HL-60/S4 treated with retinoic acid at 250 ng/mL for 4 days and 3 days (cell line): Measurements from ENCODE around the gene FAM181A.

Source experiments
- in situ Hi-C: fragments of 300-500 bp; cut with MboI; formaldehyde crosslinking; loops from 2 replicates; pipeline ENCODE4 v1.7.0; 2022; ENCODE audit warnings: low sequenced_read_pairs

Gene FAM181A

DNA sequence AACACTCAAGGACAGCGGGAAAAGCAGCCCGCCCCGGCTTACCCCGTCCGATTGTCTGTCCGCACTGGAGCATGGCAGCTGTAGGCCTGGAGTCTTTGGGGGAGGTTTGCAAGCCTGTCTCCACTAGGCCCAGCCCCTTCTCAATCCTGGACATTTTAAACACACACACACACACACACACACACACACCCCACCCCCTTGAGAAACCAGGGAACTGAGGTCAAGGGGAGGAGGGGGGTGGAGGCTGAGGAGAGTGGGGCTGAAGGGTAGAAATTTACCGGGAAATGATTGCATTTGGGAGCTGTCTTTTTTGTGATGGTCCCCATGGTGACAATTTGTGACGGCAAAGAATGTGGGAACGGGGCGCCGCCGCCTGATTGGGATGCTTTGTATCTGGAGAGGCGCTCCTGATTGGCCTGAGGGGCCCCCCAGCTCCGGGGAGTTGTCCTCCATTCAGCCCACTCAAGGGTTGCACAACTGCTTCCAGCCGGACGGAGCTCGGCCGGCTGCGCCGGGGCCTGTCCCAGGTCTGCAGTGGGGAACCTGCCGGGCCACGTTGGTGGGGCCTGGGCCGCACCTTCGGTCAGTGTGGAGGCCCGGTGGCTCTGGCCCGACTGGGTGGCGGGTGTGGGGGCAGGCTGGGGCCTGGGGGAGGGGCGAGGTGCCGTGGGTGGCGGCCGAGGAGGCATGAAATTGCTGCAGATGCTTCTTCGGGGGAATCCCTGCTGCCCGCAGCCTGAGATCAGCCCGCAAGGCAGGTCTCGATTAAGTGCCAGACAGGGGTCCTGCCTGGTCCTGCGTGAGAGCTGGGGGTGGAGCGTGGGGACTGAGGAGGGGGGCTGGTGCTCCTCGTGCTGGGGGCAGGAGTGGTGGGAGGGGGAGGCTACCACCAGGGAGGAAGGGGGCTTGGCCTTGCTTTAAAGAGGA is at the start of gene FAM181A:
FAM181A (plus strand) TSS at position 472 of the 927 bp plus-strand sequence. CDS start 942 bp downstream, outside the sequence.
- in situ Hi-C loops, result no loop called here

DNA sequence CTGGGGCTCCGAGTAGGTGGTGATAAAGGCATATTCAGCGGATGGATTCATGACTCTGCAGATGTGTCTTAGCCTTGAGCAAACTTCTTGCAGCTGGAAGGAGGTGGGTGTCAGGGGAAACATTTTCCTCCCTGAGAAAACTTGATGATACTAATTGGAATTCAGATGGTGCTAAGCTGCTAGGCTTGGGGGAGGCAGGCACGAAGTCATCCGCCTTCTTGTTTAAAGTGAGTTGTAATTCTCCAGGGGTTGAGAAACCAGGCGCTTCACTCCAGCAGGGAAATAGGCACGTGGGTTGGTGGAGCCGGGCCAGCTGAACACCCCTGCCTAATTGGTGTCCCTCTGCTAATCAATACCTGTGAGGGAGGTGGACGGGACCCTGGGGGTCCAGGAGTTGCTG is 48.9 kb upstream of the FAM181A start:
- in situ Hi-C loops, result no loop called here

DNA sequence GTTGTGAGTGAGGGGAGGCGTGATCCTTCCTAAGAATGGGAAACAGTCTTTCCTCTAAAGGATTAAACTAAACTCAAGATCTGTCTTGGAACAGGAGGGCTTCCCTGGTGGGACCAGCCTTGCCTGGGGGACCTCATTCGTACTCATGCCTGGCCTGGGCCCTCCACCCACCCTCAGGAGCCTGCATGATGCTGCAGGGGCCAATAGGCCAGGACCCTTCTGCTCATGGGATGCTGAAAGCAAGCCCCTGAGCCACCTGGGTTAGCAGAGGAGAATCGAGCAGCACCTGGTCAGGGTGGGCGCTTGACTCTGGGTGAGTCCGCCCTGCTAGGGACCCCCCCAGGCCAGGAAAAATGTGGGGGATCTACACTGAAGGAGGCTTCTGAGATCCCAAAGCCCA is 48.3 kb upstream of the FAM181A start:
- in situ Hi-C loops, result no loop called here

DNA sequence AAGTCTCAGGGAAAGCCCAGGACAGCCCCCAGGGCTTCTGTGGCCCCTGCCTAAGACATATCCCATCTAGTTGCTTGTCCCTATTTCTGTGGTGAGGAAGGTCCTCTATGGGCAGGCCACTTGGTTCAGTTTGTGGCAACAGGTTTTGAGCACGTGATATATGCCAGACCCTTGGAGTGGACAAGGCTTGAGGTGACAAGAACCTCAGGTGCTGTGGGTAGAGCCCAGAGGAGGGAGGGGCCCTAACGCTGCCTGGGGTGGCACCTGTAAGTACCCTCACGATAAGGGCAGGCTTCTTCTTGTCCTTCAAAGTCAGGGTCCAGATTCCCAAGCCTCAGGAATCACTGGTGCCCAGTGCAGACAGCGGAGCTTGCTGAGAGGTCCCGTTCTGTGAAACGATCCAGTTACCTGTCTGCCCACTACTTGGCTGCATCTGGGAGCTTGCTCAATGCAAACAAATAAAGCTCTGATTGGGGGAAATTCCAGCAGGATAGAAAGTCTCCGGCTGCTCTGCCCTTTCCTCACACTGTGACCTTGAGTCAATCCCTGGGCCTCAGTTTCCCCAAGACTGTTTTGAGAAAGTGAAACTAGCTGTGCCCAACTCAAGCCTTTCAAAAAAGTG is 47.7 kb upstream of the FAM181A start:
- in situ Hi-C loops, result no loop called here

DNA sequence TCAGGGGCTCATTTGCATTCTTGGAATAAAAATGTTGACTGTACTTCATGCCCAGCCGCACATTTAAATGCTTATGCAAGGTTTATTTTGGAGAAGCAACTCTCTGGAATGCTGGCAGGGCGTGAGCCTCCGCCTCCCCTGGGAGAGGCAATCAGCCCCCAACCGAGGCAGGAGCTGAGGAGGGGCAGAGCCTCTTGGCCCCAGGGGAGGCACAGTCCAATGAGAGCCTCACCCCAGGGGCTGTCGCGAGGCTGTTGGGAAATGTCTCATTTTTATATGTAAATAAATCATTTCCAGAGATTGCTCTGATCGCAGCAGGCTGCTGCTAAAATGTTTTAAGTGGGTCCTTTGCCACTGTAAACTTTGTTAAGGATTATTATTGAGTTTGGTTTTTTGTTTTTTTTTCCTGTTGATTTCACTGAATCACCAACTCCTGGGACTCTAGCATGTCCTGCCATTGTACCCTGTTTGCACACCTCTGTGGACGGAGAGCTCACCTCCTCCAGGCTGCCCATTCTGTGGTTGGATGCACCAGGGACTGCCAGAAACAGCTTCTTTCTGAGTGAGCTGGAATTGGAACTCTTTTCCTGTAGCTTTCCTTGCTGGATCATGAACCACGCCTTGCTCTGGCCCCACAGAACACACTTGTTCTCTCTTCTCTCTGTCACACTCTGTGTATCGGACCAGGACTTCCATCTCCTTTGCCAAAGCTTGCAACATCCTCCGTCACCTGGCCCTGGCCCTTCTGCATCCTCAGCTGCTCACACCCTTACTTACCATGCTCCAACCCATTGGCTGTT is 46.9 kb upstream of the FAM181A start:
- in situ Hi-C loops, result no loop called here

DNA sequence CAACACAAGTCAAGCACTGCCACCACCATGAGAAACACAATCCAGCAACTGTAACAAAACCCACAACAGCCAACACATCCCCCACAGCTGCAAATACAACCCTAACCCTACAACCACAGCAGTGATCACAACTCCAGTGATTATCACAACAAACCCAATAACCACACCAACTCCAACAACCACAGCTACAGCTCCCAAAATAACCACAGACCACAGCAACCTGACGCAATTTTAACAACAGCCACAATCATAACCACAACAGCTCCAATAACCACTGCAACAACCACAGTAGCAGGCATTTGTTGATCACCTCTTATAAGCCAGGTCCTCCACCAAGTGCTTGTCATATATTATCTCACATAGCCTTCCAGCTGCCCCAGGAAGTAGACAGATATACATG is 42.2 kb upstream of the FAM181A start:
- in situ Hi-C loops, result no loop called here

DNA sequence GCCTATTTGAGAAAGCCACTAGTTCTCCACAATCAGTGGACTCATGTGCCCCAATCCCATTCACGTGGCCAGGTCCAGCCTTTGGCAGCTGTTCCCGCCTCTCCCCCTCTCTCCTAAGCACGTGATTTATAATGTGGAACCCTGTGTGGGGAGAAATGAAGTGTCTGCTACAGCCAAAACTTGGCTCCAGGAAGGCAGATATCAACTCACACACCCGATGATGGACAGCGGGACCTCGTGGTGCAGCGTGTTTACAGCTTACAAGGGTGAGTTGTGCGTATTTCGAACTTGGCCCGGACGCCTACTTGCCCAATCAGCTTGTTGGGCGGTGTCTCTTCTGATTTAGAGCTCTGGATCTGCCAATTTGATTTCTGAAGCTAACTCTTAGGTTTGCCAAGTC is 38.1 kb upstream of the FAM181A start:
- in situ Hi-C loops, result no loop called here

DNA sequence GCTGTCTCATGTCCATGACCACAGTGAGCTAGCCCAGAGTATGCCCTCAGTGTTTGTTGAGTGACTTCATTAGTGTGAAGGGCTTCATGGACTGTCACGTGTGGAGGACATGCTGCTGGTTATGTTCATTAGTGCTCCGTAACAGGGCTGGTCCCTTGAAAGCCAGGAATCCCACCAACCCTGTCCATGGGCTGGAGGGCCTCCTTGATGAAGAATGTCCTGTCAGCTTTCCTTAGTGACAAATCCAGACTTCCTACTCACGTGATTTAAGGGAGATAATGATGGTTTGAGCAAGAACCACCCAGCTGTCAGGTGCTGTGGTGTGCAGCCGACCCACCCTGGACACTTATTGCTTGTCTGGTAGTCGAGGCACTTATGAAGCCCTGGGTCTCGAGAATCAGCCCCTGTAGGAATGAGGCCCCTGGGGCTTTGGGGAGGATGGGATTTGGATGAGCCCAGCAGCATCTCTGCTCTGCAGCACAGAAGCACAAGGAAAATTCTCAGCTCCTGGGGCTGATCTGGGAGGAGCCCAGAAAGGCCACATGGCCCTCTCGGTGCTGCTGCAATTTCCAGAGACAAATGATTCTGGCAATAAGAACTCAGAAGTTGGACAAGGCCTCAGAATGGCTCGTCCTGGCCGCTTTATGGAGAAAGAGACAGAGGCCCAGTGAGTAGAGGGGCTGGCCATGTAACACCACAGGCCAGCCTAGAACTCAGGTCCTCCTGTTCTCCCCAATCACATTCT is 37.2 kb upstream of the FAM181A start:
- in situ Hi-C loops, result no loop called here

DNA sequence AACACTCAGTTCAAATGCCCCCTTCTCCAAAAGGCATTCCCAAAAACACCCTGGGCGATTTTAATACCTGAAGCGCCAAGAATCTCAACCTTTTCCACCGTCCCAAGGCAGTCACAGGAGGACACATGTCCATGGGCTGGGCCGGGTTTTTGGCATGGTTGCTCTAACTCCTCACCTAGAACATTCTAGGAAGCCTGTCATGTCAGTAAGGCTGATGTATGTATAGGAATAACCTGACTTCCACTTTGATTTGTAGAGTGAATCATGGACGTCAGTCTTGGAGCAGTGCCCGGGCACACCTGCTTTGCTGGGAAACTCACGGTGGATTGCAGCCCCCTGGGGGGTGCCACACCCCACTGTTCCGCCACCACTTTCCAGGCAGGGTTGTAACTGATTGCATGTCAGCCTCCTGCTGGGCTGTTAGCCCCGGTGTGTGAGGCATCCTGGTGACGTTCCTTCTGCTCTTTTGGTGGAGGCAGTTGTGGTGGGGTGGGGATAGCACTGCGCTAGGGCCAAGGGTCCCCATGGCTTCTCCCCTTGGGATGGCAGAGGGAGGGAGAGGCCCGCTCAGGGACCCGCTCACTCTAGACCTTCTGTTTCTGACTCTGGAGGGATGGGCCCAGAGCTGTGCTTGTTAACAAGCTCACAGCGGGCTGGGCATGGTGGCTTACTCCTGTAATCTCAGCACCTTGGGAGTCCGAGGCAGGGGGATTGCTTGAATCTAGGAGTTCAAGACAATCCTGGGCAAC is 35.2 kb upstream of the FAM181A start:
- in situ Hi-C loops, result no loop called here

DNA sequence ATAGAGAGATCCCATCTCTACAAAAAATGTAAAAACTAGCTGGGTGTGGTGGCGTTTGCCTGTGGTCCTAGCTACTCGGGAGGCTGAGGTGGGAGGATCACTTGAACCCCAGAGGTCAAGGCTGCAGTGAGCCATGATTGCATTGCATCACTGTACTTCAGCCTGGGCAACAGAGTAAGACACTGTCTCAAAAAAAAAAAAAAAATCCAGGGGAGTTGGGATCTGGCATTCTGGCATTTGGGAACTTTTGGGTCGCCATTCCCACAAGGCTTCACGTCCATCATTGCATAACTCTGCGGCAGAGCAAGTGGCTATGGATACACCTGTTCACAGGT is 34.7 kb upstream of the FAM181A start:
- in situ Hi-C loops, result no loop called here

DNA sequence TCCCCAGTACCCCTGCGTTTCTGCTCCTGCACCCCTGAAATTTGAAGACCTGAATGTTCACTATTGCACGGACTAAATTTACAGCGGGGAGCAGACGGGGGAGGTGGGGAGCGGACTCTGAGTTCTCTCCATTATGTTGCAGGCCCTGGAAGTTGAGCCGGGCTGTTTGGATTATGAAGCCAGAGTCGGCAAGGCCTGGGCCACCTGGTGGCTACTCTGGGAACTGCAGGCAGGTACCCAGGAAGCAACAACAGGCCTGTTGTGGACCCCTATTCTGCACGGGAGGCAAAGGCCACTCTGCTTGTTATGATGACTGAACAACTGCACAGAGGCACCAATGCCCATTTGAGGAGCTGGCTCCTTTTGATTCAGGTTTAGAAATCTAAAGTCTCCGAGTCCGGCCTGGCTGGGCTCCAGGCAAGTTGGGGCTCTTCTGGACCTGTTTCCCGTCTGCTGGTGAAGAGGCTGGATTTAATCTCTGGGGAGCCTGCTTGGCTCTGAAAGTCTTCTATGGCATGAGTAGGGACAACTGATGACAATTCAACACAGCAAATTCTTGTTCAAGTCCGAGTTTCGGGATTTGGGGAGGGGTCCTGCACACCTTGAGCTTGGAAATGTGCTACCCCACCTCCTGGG is 34.1 kb upstream of the FAM181A start:
- in situ Hi-C loops, result no loop called here

DNA sequence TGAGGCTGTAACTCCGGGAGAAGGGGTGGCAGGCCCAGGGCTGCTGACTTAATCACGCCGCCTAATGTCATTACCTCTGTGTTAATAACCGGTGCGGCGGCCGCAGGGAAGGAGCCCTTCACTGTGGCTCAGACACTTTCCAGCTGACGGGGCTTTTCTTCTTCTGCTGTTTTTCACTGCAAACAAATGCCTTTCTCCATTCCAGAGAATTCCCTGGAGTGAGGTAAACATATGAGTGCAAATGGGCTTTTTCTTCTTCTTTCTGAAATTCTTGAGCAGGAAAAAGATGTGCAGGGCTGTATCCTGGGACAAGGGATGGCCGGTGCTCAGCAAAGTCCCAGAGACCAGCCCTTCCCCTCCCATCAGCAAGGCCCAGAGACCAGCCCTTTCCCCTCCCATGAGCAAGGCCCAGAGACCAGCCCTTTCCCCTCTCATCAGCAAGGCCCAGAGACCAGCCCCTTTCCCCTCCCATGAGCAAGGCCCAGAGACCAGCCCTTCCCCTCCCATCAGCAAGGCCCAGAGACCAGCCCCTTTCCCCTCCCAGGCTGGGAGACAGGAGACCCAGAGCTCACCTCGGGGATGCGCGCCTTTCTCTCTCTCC is 33.4 kb upstream of the FAM181A start:
- in situ Hi-C loops, result no loop called here

DNA sequence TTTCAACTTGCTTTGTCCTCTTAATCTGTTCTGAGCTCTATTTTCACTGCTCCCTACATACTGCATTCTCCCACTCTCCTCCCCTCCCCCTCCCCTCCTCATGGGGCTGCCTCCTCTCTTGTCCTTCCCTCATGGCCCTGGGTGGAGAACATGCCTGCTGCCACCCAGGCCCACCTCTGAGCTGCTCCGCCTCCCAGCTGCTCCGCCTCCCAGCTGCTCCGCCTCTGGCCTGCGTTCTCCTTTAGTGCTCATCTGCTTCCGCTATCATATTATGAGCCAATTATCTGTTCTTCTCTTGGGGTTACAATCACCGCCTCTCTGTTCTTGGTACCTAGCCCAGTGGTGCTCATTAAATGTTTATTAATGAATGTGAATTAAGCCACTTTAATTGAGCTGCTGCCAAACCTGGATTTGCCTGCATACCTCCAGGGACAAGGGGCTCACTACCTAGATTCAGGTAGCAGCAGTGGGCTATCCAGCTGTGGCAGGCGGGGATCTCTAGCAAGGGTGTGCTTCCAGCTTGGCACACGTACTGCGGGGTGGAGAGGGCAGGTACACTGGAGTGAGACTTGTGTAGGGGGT is 32.0 kb upstream of the FAM181A start:
- in situ Hi-C loops, result no loop called here

DNA sequence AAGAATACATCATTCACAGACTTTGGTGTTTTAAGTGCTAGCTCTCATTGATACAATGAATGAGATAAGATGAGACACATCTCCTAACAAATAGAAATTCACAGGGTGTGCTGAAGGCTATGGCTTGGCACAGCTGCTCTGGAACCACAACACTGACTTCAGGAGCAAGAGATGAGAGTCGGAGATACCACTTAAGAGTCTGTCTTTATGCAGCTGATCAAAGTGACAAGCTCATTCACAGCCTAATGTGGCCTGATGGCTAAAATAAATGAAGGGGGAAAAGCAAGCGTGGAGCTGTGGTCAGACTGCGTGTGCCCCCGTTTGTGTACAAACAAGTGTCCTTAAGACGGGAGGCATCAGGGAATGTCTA is 29.7 kb upstream of the FAM181A start:
- in situ Hi-C loops, result no loop called here

DNA sequence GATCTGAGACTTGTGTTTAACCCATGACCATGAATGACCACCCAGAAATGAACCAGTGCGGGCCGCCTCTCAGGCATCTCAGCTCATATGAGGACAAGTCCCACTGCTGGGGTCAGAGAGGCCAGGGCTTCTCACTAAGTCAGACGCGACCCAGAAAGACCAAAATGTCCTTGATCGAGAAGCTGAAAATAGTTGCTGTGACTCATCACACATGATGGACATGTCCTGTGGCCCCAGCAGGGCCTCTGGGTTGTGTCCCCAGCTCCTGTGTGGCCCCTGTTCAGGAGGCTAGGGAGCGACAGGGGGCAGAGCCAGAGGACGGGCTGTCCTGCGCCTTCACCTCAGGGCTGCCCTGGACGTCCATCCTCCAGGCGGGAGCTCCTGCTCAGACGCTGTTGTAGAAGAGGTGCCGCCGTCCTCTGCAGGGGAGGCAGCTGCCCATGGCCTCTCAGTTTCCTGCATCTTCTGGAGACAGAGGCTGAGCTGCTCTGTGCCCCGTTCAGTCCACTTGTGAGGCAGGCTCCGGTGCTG is 29.0 kb upstream of the FAM181A start:
- in situ Hi-C loops, result no loop called here

DNA sequence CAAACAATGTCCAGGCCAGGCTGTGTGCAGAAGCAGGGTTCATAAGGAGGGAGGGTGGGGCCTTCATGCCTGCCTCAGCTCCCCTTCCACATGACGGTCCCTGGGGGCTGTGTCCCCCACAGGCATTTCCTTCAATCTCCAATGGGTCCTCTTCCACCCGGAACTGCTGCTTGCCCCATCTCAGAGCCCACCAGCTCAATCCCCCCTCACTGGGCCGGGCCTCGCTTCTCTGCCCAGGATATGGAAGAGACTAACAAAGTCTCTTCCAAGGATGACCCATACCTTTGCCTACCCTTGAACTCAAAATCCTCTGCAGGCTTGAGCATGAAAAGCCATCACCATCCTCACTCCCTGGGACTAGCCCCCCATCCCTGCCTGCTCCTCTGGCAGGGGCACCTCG is 28.4 kb upstream of the FAM181A start:
- in situ Hi-C loops, result no loop called here

DNA sequence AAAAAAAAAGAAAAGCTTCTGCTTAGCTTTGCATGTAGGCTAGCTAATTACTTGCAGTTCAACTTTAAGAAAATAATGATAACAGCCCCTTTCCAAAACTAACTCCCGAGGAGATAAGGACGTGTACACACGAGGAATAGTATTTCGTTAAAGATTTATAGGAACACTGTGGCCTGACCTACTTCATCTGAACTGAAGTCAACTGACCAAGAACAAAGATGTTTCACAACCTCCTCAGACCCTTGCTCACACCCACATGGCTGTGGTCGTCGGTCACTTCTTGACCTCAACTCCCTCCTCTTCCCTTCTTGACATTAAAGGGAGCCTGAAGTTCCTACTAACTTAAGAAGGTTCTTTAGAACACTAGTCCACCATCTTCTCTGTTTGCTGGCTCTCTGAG is 25.3 kb upstream of the FAM181A start:
- in situ Hi-C loops, result no loop called here

DNA sequence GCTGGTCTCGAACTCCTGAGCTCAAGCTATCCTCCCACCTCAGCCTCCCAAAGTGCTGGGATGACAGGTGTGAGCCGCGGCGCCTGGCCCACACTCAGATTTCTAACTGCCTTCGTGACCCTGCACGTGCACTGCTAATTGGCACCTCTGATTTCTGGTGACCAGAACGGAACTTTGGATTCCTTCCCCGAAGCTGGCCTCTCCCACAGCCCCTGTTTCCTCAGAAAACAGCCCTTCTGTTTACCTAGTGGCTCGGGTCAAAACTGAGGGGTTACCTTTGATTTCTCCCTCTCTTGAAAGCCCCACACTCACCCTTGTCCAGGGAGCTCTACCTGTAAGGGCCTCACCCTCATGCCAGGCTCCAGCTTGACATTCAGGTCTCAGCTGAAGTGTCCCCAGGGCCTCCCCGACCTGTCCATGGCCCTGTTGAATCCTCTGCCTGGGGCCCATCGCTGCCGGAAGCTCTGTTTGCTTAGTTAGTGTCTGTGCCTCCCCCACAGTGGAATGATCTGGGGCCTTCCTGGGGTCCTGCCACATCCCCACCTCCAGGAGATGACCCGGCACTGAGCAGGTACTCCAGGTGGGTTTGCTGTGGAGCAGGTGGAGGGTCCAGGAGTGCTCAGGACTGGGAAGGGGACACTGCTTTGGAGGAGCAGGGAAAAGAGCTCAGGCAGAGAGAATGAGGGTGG is 24.4 kb upstream of the FAM181A start:
- in situ Hi-C loops, result no loop called here
